ENCODE results near the gene VIP.

GRCh38 chr6:152765331-152765730, 14.7 kb downstream of the VIP start:
- no peak for TF ChIP-seq CTCF (optimal IDR thresholded peaks at IDR 0.05 in 1 of 3, IDR thresholded peaks at IDR 0.05 in 1 of 3, conservative IDR thresholded peaks at IDR 0.05 in 1 of 3; ENCODE audit: extremely low read depth in 1 of 3, insufficient read depth in 2 of 3, low read length in 3 of 3)
- TF ChIP-seq EZH2 (IDR thresholded peaks at IDR 0.05; ENCODE audit: low read length) = no peak
